ENCODE measurements around the gene GNG14. TPM values are rescaled to one million over a fixed set of nuclear protein-coding genes. Genes with fewer than 3 reads are reported as not detected.
"Not testable (repeated sequence)": the region's sequence is repeated elsewhere in the genome, so short reads cannot be mapped to it uniquely, and the experiment has no call there.

Gene GNG14
- total RNA-seq, 1 donor from 2014 or later, result not detected

DNA sequence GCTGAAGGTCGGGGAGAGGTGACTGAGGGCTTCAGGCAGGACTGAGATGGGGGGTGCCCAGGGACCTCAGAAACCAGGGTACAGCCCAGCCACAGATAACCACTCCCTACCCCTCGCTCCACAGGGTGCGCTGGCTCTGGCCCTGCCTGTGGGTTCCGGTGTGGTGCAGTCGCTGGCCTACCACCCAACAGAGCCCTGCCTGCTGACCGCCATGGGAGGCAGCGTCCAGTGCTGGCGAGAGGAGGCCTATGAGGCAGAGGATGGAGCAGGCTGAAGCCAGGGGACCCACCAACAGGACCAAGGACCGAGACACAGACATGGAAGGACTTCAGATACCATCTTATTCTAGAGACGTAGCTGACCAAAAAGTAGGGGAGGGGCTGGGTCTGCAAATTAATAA lies 12.4 kb upstream of the GNG14 start:
- POLR2A ChIA-PET, result interaction anchor here (1.3 kb wide), 1 partner anchor 11 kb away, joined by 3 read pairs; no protein-coding TSS in a partner anchor
- TF ChIP-seq, protein P1, sequence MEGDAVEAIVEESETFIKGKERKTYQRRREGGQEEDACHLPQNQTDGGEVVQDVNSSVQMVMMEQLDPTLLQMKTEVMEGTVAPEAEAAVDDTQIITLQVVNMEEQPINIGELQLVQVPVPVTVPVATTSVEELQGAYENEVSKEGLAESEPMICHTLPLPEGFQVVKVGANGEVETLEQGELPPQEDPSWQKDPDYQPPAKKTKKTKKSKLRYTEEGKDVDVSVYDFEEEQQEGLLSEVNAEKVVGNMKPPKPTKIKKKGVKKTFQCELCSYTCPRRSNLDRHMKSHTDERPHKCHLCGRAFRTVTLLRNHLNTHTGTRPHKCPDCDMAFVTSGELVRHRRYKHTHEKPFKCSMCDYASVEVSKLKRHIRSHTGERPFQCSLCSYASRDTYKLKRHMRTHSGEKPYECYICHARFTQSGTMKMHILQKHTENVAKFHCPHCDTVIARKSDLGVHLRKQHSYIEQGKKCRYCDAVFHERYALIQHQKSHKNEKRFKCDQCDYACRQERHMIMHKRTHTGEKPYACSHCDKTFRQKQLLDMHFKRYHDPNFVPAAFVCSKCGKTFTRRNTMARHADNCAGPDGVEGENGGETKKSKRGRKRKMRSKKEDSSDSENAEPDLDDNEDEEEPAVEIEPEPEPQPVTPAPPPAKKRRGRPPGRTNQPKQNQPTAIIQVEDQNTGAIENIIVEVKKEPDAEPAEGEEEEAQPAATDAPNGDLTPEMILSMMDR (IDR thresholded peaks at IDR 0.05), result no peak
- peaks cover 74% of the 10 kb centered on the region for H3K36me3 Mint-ChIP-seq (ENCODE audit: low read depth)
- intact Hi-C loops (cut with micrococcal nuclease), result loop anchor here (5.0 kb wide), 1 partner anchor 473 kb away; no protein-coding TSS in a partner anchor
- ATAC-seq (ENCODE audit: low read depth) (no peak), DNase-seq (no peak)
- no peak overlapping the region for H3K4me3 Mint-ChIP-seq
- no peaks in the 10 kb centered on the region for H3K27me3 Mint-ChIP-seq
- H3K4me1 Mint-ChIP-seq, result peaks cover 30% of the 10 kb centered on the region
- CTCF ChIA-PET, result interaction anchor here (2.2 to 9.7 kb wide), 2 partner anchors 113 to 172 kb away, joined by 15 to 67 read pairs; no protein-coding TSS in a partner anchor
- H3K9me3 Mint-ChIP-seq, result no peaks in the 10 kb centered on the region
- no peak overlapping the region for H3K27ac Mint-ChIP-seq

DNA sequence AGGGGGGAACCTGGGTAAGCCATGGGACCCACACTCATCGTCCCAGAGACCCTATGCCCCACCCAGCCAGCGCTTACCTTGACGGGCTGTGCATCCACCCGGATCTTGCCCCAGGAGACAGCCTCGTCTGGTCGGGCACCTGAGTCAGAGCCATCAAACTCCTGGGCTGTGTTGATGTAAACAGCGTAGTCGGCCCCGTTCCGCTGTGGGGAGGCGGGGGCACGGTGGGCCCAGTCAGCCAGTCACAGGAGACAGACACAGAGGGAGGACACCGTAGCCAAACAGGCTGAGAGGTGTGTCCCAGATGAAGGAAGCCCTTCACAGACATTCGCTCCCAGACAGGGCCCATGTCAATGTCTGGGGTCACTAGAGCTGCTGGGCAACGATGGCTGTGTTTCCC lies 11.9 kb upstream of the GNG14 start:
- ChIA-PET POLR2A (interaction anchor here (1.0 to 1.4 kb wide), 2 partner anchors 9 to 120 kb away, joined by 3 to 6 read pairs; partner anchors contain the start of genes MAN2B1 and WDR83), CTCF (interaction anchor here (0.9 to 9.7 kb wide), 5 partner anchors 60 to 172 kb away, joined by 3 to 67 read pairs (median 5); no protein-coding TSS in a partner anchor)
- Mint-ChIP-seq H3K4me1 (peaks cover 27% of the 10 kb centered on the region), H3K36me3 (ENCODE audit: low read depth) (peaks cover 76% of the 10 kb centered on the region), H3K27ac (no peak overlapping the region), H3K4me3 (no peak overlapping the region), H3K9me3 (no peaks in the 10 kb centered on the region), H3K27me3 (no peaks in the 10 kb centered on the region)
- TF ChIP-seq, protein P1 (IDR thresholded peaks at IDR 0.05), result no peak
- ATAC-seq (ENCODE audit: low read depth) (no peak), DNase-seq (no peak)
- intact Hi-C loops (cut with micrococcal nuclease), result loop anchor here (1.0 to 5.0 kb wide), 4 partner anchors 20 to 474 kb away; partner anchors contain the start of gene FBXW9

DNA sequence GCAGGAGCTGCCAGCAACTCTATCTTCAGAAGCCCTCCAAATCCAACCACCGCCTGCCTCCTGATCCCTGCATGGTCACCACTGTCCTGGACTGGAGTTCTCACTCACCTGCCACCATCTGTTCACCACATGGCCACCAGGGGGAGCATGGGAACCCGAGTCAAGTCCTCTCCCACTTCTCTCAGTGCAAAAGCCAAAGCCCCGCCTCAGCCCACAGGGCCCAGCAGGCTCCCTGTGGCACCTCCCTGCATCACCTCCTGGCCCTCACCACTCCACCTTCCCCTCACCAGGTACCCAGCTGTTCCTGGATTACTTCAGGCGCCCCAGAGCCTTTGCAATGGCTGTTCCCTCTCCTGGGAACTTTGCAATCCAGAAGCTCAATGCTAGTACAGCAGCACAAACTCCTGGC lies 11.4 kb upstream of the GNG14 start:
- intact Hi-C loops (cut with micrococcal nuclease), result loop anchor here (1.0 to 5.0 kb wide), 4 partner anchors 20 to 474 kb away; partner anchors contain the start of gene FBXW9
- peaks cover 32% of the 10 kb centered on the region for H3K4me1 Mint-ChIP-seq
- CTCF ChIA-PET, result interaction anchor here (0.6 to 9.7 kb wide), 9 partner anchors 58 to 385 kb away, joined by 3 to 67 read pairs (median 4); partner anchors contain the start of genes ZNF490 and ZNF791

DNA sequence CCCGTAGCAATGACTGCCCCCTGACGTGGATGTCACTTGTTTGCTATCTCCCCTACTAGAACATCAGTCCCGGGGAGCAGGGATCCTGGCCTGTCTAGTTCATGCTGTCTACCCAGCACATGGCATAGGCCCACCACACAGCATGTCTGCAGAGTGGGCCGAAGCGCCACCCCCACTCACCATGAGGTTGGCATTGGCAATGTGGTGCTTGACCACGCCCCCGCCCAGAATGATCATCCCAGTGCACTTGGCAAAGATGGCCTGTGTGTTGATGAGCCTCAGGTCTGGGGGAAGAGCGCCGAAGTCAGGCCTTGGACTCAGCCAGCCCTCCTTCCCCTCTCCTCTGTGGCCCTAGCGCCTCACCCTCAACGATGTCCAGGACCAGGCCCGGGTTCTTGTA lies 10.9 kb upstream of the GNG14 start:
- H3K27me3 Mint-ChIP-seq, result no peaks in the 10 kb centered on the region
- TF ChIP-seq, protein P1 (IDR thresholded peaks at IDR 0.05), result no peak
- ATAC-seq (ENCODE audit: low read depth) (no peak), DNase-seq (no peak)
- intact Hi-C loops (cut with micrococcal nuclease), result loop anchor here (1.0 to 5.0 kb wide), 4 partner anchors 19 to 475 kb away; partner anchors contain the start of gene FBXW9
- ChIA-PET CTCF (interaction anchor here (0.5 to 9.7 kb wide), 11 partner anchors 9 to 746 kb away, joined by 3 to 67 read pairs (median 3); partner anchors contain the start of genes ZNF490 and ZNF791), POLR2A (interaction anchor here (0.6 to 1.4 kb wide), 4 partner anchors 10 to 384 kb away, joined by 3 to 7 read pairs (median 4); partner anchors contain the start of genes MAN2B1, TRIR and WDR83)
- H3K36me3 Mint-ChIP-seq (ENCODE audit: low read depth), result peaks cover 81% of the 10 kb centered on the region
- H3K4me3 Mint-ChIP-seq, result no peak overlapping the region
- H3K4me1 Mint-ChIP-seq, result peaks cover 30% of the 10 kb centered on the region
- H3K27ac Mint-ChIP-seq, result no peak overlapping the region
- H3K9me3 Mint-ChIP-seq, result no peaks in the 10 kb centered on the region

More for the DNA sequence above, 11.4 kb upstream of the GNG14 start:
- H3K27me3 Mint-ChIP-seq, result no peaks in the 10 kb centered on the region
- no peak overlapping the region for H3K4me3 Mint-ChIP-seq
- TF ChIP-seq, protein P1 (IDR thresholded peaks at IDR 0.05), result no peak
- H3K27ac Mint-ChIP-seq, result peak overlapping the region; percentile 50
- no peaks in the 10 kb centered on the region for H3K9me3 Mint-ChIP-seq
- POLR2A ChIA-PET, result interaction anchor here (0.9 to 1.4 kb wide), 3 partner anchors 10 to 120 kb away, joined by 3 to 6 read pairs (median 3); partner anchors contain the start of genes MAN2B1, TRIR and WDR83
- DNase-seq (peak; percentile 77), ATAC-seq (ENCODE audit: low read depth) (peak; percentile 45)
- peaks cover 80% of the 10 kb centered on the region for H3K36me3 Mint-ChIP-seq (ENCODE audit: low read depth)

DNA sequence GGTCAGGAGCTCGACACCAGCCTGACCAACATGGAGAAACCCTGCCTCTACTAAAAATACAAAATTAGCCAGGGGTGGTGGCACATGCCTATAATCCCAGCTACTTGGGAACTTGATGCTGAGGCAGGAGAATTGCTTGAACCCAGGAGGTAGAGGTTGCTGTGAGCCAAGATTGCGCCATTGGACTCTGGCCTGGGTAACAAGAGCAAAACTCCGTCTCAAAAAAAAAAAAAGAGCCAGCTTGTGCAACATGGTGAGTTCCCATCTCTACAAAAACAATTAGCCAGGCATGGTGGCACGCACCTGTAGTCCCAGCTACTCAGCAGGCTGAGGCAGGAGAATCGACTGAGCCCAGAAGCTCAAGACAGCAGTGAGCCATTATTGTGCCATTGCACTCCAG lies 9.8 kb upstream of the GNG14 start:
- peaks cover 28% of the 10 kb centered on the region for H3K4me1 Mint-ChIP-seq
- POLR2A ChIA-PET, result interaction anchor here (0.7 to 1.3 kb wide), 5 partner anchors 16 to 287 kb away, joined by 3 to 8 read pairs (median 5); partner anchors contain the start of genes FBXW9 and GET3
- not testable (repeated sequence) for H3K9me3 Mint-ChIP-seq; H3K4me3 Mint-ChIP-seq; ATAC-seq (ENCODE audit: low read depth); H3K27ac Mint-ChIP-seq; H3K27me3 Mint-ChIP-seq; DNase-seq
- intact Hi-C loops (cut with micrococcal nuclease), result loop anchor here (5.0 kb wide), 1 partner anchor 476 kb away; no protein-coding TSS in a partner anchor
- CTCF ChIA-PET, result interaction anchor here (0.9 to 9.7 kb wide), 2 partner anchors 8 to 116 kb away, joined by 3 to 67 read pairs; no protein-coding TSS in a partner anchor
- H3K36me3 Mint-ChIP-seq (ENCODE audit: low read depth), result peaks cover 72% of the 10 kb centered on the region

Measured in activated B cell treated with CpG ODN at 0.5 μM for 24 hours (primary cell).